Astrocyte (in vitro differentiated cells and primary cell): ENCODE data around the gene GID8. TPM values are rescaled to one million over a fixed set of nuclear protein-coding genes. Genes with fewer than 3 reads are reported as not detected.

Experiments
- DNase-seq: peaks from one replicate; pipeline ENCODE4 v3.0.0-alpha.2; 2010; ENCODE audit warnings: low read depth
- FAIRE-seq: peaks from 2 replicates; lab custom pipeline; 2011; peaks lifted over from hg19 to GRCh38; lab: Jason Lieb, UNC
- H2AFZ ChIP-seq: 2 replicates; pipeline ENCODE4 v1.6.0; 2012; ENCODE audit warnings: low read depth, low read length, inconsistent platforms
- H3K27ac ChIP-seq: 2 replicates; pipeline ENCODE4 v1.5.1; 2011; ENCODE audit warnings: low read depth, low read length, inconsistent platforms
- H3K27me3 ChIP-seq: 2 replicates; pipeline ENCODE4 v1.6.0; 2011; ENCODE audit warnings: low read length, inconsistent platforms; ENCODE audit not compliant: insufficient read depth
- H3K36me3 ChIP-seq: 2 replicates; pipeline ENCODE4 v1.5.1; 2011; ENCODE audit warnings: low read length, inconsistent platforms; ENCODE audit not compliant: insufficient read depth
- H3K4me1 ChIP-seq: 2 replicates; pipeline ENCODE4 v1.5.1; 2011; ENCODE audit warnings: low read length, inconsistent platforms; ENCODE audit not compliant: insufficient read depth
- H3K4me2 ChIP-seq: 2 replicates; pipeline ENCODE4 v1.6.0; 2012; ENCODE audit warnings: low read length, inconsistent platforms
- H3K4me3 ChIP-seq: 2 replicates; pipeline ENCODE4 v1.5.1; 2011; ENCODE audit warnings: low read depth, mild to moderate bottlenecking, low read length, inconsistent platforms; ENCODE audit not compliant: insufficient read depth
- H3K79me2 ChIP-seq: 2 replicates; pipeline ENCODE4 v1.6.0; 2012; ENCODE audit warnings: mild to moderate bottlenecking, low read length, inconsistent platforms; ENCODE audit not compliant: insufficient read depth
- H3K9ac ChIP-seq: 2 replicates; pipeline ENCODE4 v1.6.0; 2012; ENCODE audit warnings: mild to moderate bottlenecking, low read length, inconsistent platforms
- H3K9me3 ChIP-seq: 2 replicates; pipeline ENCODE4 v1.5.1; 2012; ENCODE audit warnings: low read depth, mild to moderate bottlenecking, low read length, inconsistent platforms; ENCODE audit not compliant: insufficient read depth
- H4K20me1 ChIP-seq: 2 replicates; pipeline ENCODE4 v1.6.0; 2012; ENCODE audit warnings: low read length, inconsistent platforms; ENCODE audit not compliant: insufficient read depth
- H3K27ac Mint-ChIP-seq: one replicate; pipeline ENCODE4 v1.8.0; 2021; ENCODE audit warnings: mild to moderate bottlenecking, mixed read lengths; ENCODE audit not compliant: unreplicated experiment
- H3K27me3 Mint-ChIP-seq: one replicate; pipeline ENCODE4 v1.8.0; 2021; ENCODE audit warnings: low read depth, mixed read lengths; ENCODE audit not compliant: unreplicated experiment
- H3K36me3 Mint-ChIP-seq: one replicate; pipeline ENCODE4 v1.8.0; 2021; ENCODE audit warnings: low read depth, mixed read lengths; ENCODE audit not compliant: unreplicated experiment
- H3K4me1 Mint-ChIP-seq: one replicate; pipeline ENCODE4 v1.8.0; 2021; ENCODE audit warnings: low read depth, mixed read lengths; ENCODE audit not compliant: unreplicated experiment
- H3K4me3 Mint-ChIP-seq: one replicate; pipeline ENCODE4 v1.8.0; 2021; ENCODE audit warnings: mild to moderate bottlenecking, moderate library complexity, mixed read lengths; ENCODE audit not compliant: unreplicated experiment
- H3K9me3 Mint-ChIP-seq: one replicate; pipeline ENCODE4 v1.8.0; 2021; ENCODE audit warnings: mild to moderate bottlenecking, mixed read lengths; ENCODE audit not compliant: unreplicated experiment
- EZH2 ChIP-seq: IDR thresholded peaks from 2 replicates; pipeline ENCODE4 v1.6.1; 2012; ENCODE audit warnings: mild to moderate bottlenecking, low read length, inconsistent platforms; ENCODE audit not compliant: insufficient read depth
- total RNA-seq: library from RNA; stranded (reverse); gene quantifications from 2 replicates; pipeline ENCODE4 v1.2.1, GENCODE V29; 2021
- TF ChIP-seq, protein P1 (sequence below): IDR thresholded peaks from 2 replicates; pipeline ENCODE4 v1.5.1; 2011; ENCODE audit warnings: low read depth, mild to moderate bottlenecking, inconsistent platforms, low read length, moderate library complexity; ENCODE audit not compliant: insufficient read depth

GID8 gene
- total RNA-seq, 1 donor from 2014 or later, result 37.1 TPM

DNA sequence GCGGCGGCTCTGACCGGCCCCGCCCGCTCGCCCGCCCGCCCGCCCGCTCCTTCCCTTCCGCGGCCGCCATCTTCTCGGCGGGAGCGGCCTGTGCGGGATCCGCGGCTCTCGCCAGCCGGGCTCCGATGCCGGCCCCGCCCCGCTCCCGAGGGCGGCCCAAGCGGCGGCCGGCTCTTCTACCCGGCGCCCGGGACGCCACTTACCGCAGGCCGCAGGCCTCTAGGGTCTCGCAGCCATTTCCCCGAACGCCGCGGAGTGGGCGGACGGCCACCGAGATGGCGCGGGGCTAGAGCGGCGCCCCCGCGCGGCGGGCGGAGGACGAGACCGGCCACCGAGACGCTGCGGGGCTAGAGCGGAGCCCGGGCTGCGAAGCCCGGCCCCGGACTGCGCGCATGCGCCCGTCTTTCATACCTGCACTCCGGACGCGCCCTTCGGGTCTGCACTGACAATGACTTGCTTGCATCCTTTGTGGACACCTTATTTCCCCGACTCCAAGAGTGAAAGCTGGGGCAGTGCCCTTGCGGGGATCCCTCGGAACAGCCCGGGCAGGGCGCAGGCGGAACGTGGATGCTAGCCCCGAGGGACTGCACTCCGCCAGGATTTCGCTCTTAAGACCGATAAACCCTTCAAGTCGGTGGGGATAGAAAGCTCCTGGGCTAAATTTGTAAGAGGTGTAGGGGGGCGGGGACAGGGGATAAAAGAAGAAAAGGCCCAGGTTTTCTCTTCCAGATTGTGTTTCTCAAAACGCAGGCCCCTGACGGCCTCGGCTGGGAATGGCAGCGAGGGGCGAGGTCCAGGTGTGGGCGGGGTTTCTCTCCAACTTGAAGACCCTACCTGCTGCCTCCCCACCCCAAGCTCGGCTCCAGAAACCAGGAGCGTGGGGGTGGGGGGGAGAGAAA, 11.5 kb upstream of the GID8 start, which contains the start of gene DIDO1:
TSS of gene DIDO1 (minus strand) at position 277 of the 899 bp plus-strand sequence.
- Histone ChIP-seq H3K4me2 (peak within 1 kb of the TSS; percentile 99), H3K4me3 (peak within 1 kb of the TSS; percentile 82), H4K20me1 (peaks cover 88% of the 10 kb centered on the region), H3K36me3 (no peaks in the 10 kb centered on the region), H3K27me3 (no peaks in the 10 kb centered on the region), H3K9ac (peak within 1 kb of the TSS; percentile 96), H3K79me2 (peaks cover 98% of the 10 kb centered on the region), H3K9me3 (no peaks in the 10 kb centered on the region), H3K4me1 (peaks cover 49% of the 10 kb centered on the region), H3K27ac (peak within 1 kb of the TSS; percentile 83), H2AFZ (peak within 1 kb of the TSS; percentile 57)
- H3K4me1 Mint-ChIP-seq, result peaks cover 38% of the 10 kb centered on the region
- H3K27ac Mint-ChIP-seq, result peak within 1 kb of the TSS; percentile 98
- H3K4me3 Mint-ChIP-seq, result peak within 1 kb of the TSS; percentile 97
- FAIRE-seq, result no peak
- DNase-seq, result peak; percentile 54
- no peaks in the 10 kb centered on the region for H3K9me3 Mint-ChIP-seq
- TF ChIP-seq, protein P1, sequence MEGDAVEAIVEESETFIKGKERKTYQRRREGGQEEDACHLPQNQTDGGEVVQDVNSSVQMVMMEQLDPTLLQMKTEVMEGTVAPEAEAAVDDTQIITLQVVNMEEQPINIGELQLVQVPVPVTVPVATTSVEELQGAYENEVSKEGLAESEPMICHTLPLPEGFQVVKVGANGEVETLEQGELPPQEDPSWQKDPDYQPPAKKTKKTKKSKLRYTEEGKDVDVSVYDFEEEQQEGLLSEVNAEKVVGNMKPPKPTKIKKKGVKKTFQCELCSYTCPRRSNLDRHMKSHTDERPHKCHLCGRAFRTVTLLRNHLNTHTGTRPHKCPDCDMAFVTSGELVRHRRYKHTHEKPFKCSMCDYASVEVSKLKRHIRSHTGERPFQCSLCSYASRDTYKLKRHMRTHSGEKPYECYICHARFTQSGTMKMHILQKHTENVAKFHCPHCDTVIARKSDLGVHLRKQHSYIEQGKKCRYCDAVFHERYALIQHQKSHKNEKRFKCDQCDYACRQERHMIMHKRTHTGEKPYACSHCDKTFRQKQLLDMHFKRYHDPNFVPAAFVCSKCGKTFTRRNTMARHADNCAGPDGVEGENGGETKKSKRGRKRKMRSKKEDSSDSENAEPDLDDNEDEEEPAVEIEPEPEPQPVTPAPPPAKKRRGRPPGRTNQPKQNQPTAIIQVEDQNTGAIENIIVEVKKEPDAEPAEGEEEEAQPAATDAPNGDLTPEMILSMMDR, result peak; percentile 37
- TF ChIP-seq EZH2, result no peak
- no peaks in the 10 kb centered on the region for H3K27me3 Mint-ChIP-seq
- H3K36me3 Mint-ChIP-seq, result peaks cover 4% of the 10 kb centered on the region

DNA sequence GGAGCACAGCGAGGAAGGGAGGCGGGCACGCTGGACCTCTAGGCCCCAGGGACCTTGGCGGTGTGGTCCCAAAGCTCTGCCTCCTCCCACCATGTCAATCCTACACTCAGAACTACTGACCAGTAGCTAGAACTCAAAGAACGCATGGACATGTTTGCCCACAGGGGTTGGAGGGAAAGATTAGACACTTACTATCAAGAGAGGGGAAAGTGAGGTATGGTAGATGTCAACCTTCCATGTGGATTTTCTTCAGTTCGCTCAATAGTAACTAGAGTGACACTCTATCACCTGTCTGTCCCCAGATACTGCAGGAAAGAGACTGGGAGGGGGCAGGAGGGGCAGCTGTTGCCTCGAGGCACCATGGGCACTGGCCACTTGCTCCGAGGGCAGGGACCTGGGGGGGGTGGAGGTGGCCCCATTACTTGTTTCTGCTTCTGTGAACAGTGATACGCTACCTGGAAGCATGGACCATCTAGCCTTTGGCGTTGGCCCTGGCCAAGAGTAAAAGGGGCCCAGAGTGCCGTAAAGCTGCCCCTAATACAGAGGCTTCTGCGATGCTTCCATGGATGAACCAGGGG, 10.7 kb upstream of the GID8 start:
- H3K4me1 ChIP-seq, result peaks cover 49% of the 10 kb centered on the region
- H4K20me1 ChIP-seq, result peaks cover 89% of the 10 kb centered on the region
- FAIRE-seq (no peak), DNase-seq (no peak)
- H3K36me3 ChIP-seq, result no peaks in the 10 kb centered on the region
- H3K27me3 ChIP-seq, result no peaks in the 10 kb centered on the region
- Mint-ChIP-seq H3K36me3 (peaks cover 4% of the 10 kb centered on the region), H3K9me3 (no peaks in the 10 kb centered on the region), H3K4me3 (peak overlapping the region; percentile 89), H3K4me1 (peaks cover 38% of the 10 kb centered on the region), H3K27ac (peak overlapping the region; percentile 89), H3K27me3 (no peaks in the 10 kb centered on the region)
- peaks cover 98% of the 10 kb centered on the region for H3K79me2 ChIP-seq
- H3K9ac ChIP-seq, result peak overlapping the region; percentile 96
- TF ChIP-seq EZH2, result no peak
- TF ChIP-seq, protein P1, result no peak
- H3K4me3 ChIP-seq, result peak overlapping the region; percentile 82
- H2AFZ ChIP-seq, result no peak overlapping the region
- H3K9me3 ChIP-seq, result no peaks in the 10 kb centered on the region
- H3K4me2 ChIP-seq, result peak overlapping the region; percentile 99
- no peak overlapping the region for H3K27ac ChIP-seq
